Neuron (in vitro differentiated cells): ENCODE measurements around the gene PHTF2.

ENCODE experiments used
- H2AFZ ChIP-seq: one replicate; pipeline ENCODE4 v1.6.1; 2013; ENCODE audit warnings: low read depth, mild to moderate bottlenecking, inconsistent platforms, low read length, moderate library complexity
- H3K27me3 ChIP-seq: one replicate; pipeline ENCODE4 v1.6.1; 2013; ENCODE audit warnings: low read length; ENCODE audit not compliant: insufficient read depth
- H3K36me3 ChIP-seq: one replicate; pipeline ENCODE4 v1.6.1; 2013; ENCODE audit warnings: low read length; ENCODE audit not compliant: insufficient read depth
- H3K4me1 ChIP-seq: one replicate; pipeline ENCODE4 v1.6.1; 2013; ENCODE audit warnings: low read length; ENCODE audit not compliant: insufficient read depth
- H3K4me3 ChIP-seq: 2 replicates; pipeline ENCODE4 v1.5.1; 2013; ENCODE audit warnings: mild to moderate bottlenecking, low read length, moderate library complexity
- H3K9me3 ChIP-seq: one replicate; pipeline ENCODE4 v1.6.1; 2013; ENCODE audit warnings: low read length

Gene PHTF2

GRCh38 chr7:77798394-77799077 lies at the start of gene PHTF2, which contains the start of gene TMEM60:
Gene PHTF2 (plus strand): TSS chr7:77798773.
Gene TMEM60 (minus strand): TSS chr7:77798434. CDS start chr7:77794373, 4,061 bp downstream.
- H3K36me3 ChIP-seq = peaks cover 17% of the 10 kb centered on the region

GRCh38 chr7:77752016-77752415 lies 46.6 kb upstream of the PHTF2 start:
- no peak overlapping the region for H3K4me3 ChIP-seq
- H3K36me3 ChIP-seq = peaks cover 28% of the 10 kb centered on the region
- no peaks in the 10 kb centered on the region for H3K4me1 ChIP-seq
- no peak overlapping the region for H2AFZ ChIP-seq
- peaks cover 2% of the 10 kb centered on the region for H3K9me3 ChIP-seq
- H3K27me3 ChIP-seq = no peaks in the 10 kb centered on the region

More at GRCh38 chr7:77798394-77799077, at the start of gene PHTF2, which contains the start of gene TMEM60:
- peak within 1 kb of the TSS; percentile 87 for H3K4me3 ChIP-seq
- H3K27me3 ChIP-seq = no peaks in the 10 kb centered on the region
- peaks cover 26% of the 10 kb centered on the region for H3K4me1 ChIP-seq
- no peaks in the 10 kb centered on the region for H3K9me3 ChIP-seq
- H2AFZ ChIP-seq = peak within 1 kb of the TSS; percentile 74

GRCh38 chr7:77753173-77753572 lies 45.4 kb upstream of the PHTF2 start:
- Histone ChIP-seq H3K36me3 (peaks cover 28% of the 10 kb centered on the region), H3K4me1 (no peaks in the 10 kb centered on the region), H2AFZ (no peak overlapping the region), H3K9me3 (no peaks in the 10 kb centered on the region), H3K4me3 (no peak overlapping the region), H3K27me3 (no peaks in the 10 kb centered on the region)

- H3K36me3 ChIP-seq = no peaks in the 10 kb centered on the region
- H3K9me3 ChIP-seq = no peaks in the 10 kb centered on the region
- no peak overlapping the region for H2AFZ ChIP-seq
- H3K4me3 ChIP-seq = no peak overlapping the region
- H3K27me3 ChIP-seq = no peaks in the 10 kb centered on the region
- no peaks in the 10 kb centered on the region for H3K4me1 ChIP-seq
These were observed 41.0 kb upstream of the PHTF2 start for GRCh38 chr7:77757589-77757988.

GRCh38 chr7:77759294-77759889 lies 39.2 kb upstream of the PHTF2 start:
- H3K27me3 ChIP-seq = no peaks in the 10 kb centered on the region
- H2AFZ ChIP-seq = no peak overlapping the region
- peaks cover 3% of the 10 kb centered on the region for H3K36me3 ChIP-seq
- no peaks in the 10 kb centered on the region for H3K4me1 ChIP-seq
- H3K9me3 ChIP-seq = no peaks in the 10 kb centered on the region
- H3K4me3 ChIP-seq = no peak overlapping the region

GRCh38 chr7:77760809-77761453 lies 37.6 kb upstream of the PHTF2 start:
- Histone ChIP-seq H3K9me3 (no peaks in the 10 kb centered on the region), H3K4me3 (no peak overlapping the region), H3K36me3 (peaks cover 7% of the 10 kb centered on the region), H3K27me3 (no peaks in the 10 kb centered on the region), H2AFZ (no peak overlapping the region), H3K4me1 (no peaks in the 10 kb centered on the region)

- peaks cover 24% of the 10 kb centered on the region for H3K36me3 ChIP-seq
- no peaks in the 10 kb centered on the region for H3K9me3 ChIP-seq
- H2AFZ ChIP-seq = no peak overlapping the region
- no peaks in the 10 kb centered on the region for H3K27me3 ChIP-seq
- H3K4me1 ChIP-seq = no peaks in the 10 kb centered on the region
- no peak overlapping the region for H3K4me3 ChIP-seq
These were observed 33.1 kb upstream of the PHTF2 start for GRCh38 chr7:77765481-77765880.

- no peaks in the 10 kb centered on the region for H3K27me3 ChIP-seq
- H3K36me3 ChIP-seq = peaks cover 26% of the 10 kb centered on the region
- no peaks in the 10 kb centered on the region for H3K9me3 ChIP-seq
- no peaks in the 10 kb centered on the region for H3K4me1 ChIP-seq
- no peak overlapping the region for H3K4me3 ChIP-seq
- H2AFZ ChIP-seq = no peak overlapping the region
These were observed 32.4 kb upstream of the PHTF2 start for GRCh38 chr7:77765906-77766800.

GRCh38 chr7:77766801-77767605 lies 31.6 kb upstream of the PHTF2 start:
- Histone ChIP-seq H3K4me3 (no peak overlapping the region), H3K36me3 (peaks cover 29% of the 10 kb centered on the region), H2AFZ (no peak overlapping the region), H3K4me1 (no peaks in the 10 kb centered on the region), H3K27me3 (no peaks in the 10 kb centered on the region), H3K9me3 (no peaks in the 10 kb centered on the region)

GRCh38 chr7:77770316-77770715 lies 28.3 kb upstream of the PHTF2 start:
- no peak overlapping the region for H2AFZ ChIP-seq
- no peaks in the 10 kb centered on the region for H3K4me1 ChIP-seq
- H3K4me3 ChIP-seq = no peak overlapping the region
- no peaks in the 10 kb centered on the region for H3K27me3 ChIP-seq
- H3K36me3 ChIP-seq = peaks cover 47% of the 10 kb centered on the region
- H3K9me3 ChIP-seq = peaks cover 2% of the 10 kb centered on the region

- no peaks in the 10 kb centered on the region for H3K27me3 ChIP-seq
- no peak overlapping the region for H2AFZ ChIP-seq
- H3K9me3 ChIP-seq = peaks cover 2% of the 10 kb centered on the region
- H3K36me3 ChIP-seq = peaks cover 51% of the 10 kb centered on the region
- H3K4me1 ChIP-seq = no peaks in the 10 kb centered on the region
- no peak overlapping the region for H3K4me3 ChIP-seq
These were observed 26.7 kb upstream of the PHTF2 start for GRCh38 chr7:77771901-77772300.

GRCh38 chr7:77778535-77778934 lies 20.0 kb upstream of the PHTF2 start:
- Histone ChIP-seq H3K36me3 (peaks cover 65% of the 10 kb centered on the region), H3K4me1 (no peaks in the 10 kb centered on the region), H2AFZ (no peak overlapping the region), H3K9me3 (peaks cover 2% of the 10 kb centered on the region), H3K27me3 (no peaks in the 10 kb centered on the region), H3K4me3 (no peak overlapping the region)
